SK-N-SH treated with all-trans-retinoic acid at 6 μM for 48 hours (cell line): ENCODE measurements around the gene PLXNC1.

ENCODE experiments used
- ARNTL ChIP-seq: fragments of 450-650 bp; formaldehyde crosslinking; IDR thresholded peaks from 2 replicates; pipeline ENCODE4 v1.5.0; 2020; ENCODE audit warnings: low read depth, mild to moderate bottlenecking, moderate library complexity, borderline replicate concordance
- GLIS3 ChIP-seq: fragments of 250-450 bp; sonication (Bioruptor Pico); IDR thresholded peaks from 2 replicates; pipeline ENCODE4 v1.5.0; 2020; ENCODE audit warnings: mild to moderate bottlenecking, moderate library complexity
- ISL1 ChIP-seq: fragments of 250-450 bp; sonication (Bioruptor Pico); IDR thresholded peaks from 2 replicates; pipeline ENCODE4 v2.1.2; 2022; ENCODE audit warnings: mild to moderate bottlenecking, moderate library complexity
- OSR1 ChIP-seq: fragments of 250-450 bp; sonication (Bioruptor Pico); IDR thresholded peaks from 2 replicates; pipeline ENCODE4 v1.8.0; 2022; ENCODE audit warnings: moderate library complexity, mild to moderate bottlenecking, inconsistent platforms
- PPARA ChIP-seq: fragments of 250-450 bp; sonication (Bioruptor Pico); IDR thresholded peaks from 2 replicates; pipeline ENCODE4 v1.5.0; 2020; ENCODE audit warnings: mild to moderate bottlenecking, borderline replicate concordance
- RARB ChIP-seq: fragments of 250-450 bp; sonication (Bioruptor Pico); IDR thresholded peaks from 2 replicates; pipeline ENCODE4 v1.8.0; 2021; ENCODE audit warnings: mild to moderate bottlenecking, moderate library complexity
- TOX ChIP-seq: fragments of 250-450 bp; sonication (Bioruptor Pico); IDR thresholded peaks from 2 replicates; pipeline ENCODE4 v1.8.0; 2021; ENCODE audit warnings: mild to moderate bottlenecking, moderate library complexity, borderline replicate concordance
- ZFP3 ChIP-seq: fragments of 250-450 bp; sonication (Bioruptor Pico); IDR thresholded peaks from 2 replicates; pipeline ENCODE4 v1.5.0; 2020; ENCODE audit warnings: mild to moderate bottlenecking, moderate library complexity
- ZNF565 ChIP-seq: fragments of 450-650 bp; formaldehyde crosslinking; conservative IDR thresholded peaks from 2 replicates; pipeline ENCODE4 v1.5.0; 2020; ENCODE audit warnings: low read depth, mild to moderate bottlenecking, moderate library complexity
- TF ChIP-seq, protein P1 (sequence below): fragments of 250-450 bp; sonication (Bioruptor Pico); IDR thresholded peaks from 2 replicates; pipeline ENCODE4 v1.8.0; 2020; ENCODE audit warnings: mild to moderate bottlenecking, moderate library complexity, borderline replicate concordance
- TF ChIP-seq, protein P2 (sequence below): fragments of 250-450 bp; sonication (Bioruptor Pico); IDR thresholded peaks from 2 replicates; pipeline ENCODE4 v1.5.1; 2020; ENCODE audit warnings: low read depth, mild to moderate bottlenecking, moderate library complexity

DNA sequence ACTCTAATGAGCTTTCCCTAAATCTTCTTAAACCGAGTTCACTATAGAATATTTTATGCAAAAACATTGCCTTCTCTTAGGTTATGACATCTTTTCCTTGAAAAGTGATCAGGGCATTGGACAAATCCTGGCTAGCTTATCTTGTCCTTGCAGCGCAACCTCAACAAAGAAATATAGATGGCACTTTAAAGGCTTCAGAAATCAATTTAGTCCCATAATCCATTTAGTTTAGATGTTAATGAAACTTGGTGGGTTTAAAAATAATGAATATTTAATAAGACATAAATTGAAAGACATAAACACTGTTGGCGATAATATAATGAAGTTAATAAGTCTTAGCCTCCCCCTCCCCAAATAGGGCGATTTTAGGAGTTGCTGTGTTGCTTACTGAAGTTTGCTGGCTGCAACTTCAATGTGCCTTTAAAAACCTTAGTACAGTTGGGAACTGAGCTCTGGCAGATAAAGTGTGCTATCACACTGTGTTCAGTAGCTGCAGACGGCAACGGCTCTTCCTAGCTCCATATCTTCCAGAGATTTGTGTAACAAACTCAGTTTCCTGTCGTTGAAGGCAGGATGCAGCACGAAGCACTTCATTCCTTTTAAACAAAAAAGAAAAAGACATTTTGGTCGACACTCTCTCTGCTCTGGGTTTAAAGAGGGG, 19.5 kb downstream of the PLXNC1 start:
- TF ChIP-seq PPARA (CRISPR knock-in tag) (no peak), ISL1 (CRISPR knock-in tag) (no peak), GLIS3 (CRISPR knock-in tag) (no peak), TOX (CRISPR knock-in tag) (no peak), OSR1 (no peak), ZFP3 (CRISPR knock-in tag) (no peak), RARB (CRISPR knock-in tag) (no peak), ARNTL (CRISPR knock-in tag) (no peak), ZNF565 (CRISPR knock-in tag) (no peak)
- TF ChIP-seq, protein P1, sequence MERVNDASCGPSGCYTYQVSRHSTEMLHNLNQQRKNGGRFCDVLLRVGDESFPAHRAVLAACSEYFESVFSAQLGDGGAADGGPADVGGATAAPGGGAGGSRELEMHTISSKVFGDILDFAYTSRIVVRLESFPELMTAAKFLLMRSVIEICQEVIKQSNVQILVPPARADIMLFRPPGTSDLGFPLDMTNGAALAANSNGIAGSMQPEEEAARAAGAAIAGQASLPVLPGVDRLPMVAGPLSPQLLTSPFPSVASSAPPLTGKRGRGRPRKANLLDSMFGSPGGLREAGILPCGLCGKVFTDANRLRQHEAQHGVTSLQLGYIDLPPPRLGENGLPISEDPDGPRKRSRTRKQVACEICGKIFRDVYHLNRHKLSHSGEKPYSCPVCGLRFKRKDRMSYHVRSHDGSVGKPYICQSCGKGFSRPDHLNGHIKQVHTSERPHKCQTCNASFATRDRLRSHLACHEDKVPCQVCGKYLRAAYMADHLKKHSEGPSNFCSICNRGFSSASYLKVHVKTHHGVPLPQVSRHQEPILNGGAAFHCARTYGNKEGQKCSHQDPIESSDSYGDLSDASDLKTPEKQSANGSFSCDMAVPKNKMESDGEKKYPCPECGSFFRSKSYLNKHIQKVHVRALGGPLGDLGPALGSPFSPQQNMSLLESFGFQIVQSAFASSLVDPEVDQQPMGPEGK (CRISPR knock-in tag): no peak
- TF ChIP-seq, protein P2, sequence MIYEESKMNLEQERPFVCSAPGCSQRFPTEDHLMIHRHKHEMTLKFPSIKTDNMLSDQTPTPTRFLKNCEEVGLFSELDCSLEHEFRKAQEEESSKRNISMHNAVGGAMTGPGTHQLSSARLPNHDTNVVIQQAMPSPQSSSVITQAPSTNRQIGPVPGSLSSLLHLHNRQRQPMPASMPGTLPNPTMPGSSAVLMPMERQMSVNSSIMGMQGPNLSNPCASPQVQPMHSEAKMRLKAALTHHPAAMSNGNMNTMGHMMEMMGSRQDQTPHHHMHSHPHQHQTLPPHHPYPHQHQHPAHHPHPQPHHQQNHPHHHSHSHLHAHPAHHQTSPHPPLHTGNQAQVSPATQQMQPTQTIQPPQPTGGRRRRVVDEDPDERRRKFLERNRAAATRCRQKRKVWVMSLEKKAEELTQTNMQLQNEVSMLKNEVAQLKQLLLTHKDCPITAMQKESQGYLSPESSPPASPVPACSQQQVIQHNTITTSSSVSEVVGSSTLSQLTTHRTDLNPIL: no peak
